NCI-H446 treated with DMSO at 0.1 percent for 48 hours (cell line): ENCODE measurements around the gene RXRB.

Experiments
- DNase-seq: peaks from one replicate; lab custom pipeline; 2025; lab: John Stamatoyannopoulos, UW

RXRB gene

DNA sequence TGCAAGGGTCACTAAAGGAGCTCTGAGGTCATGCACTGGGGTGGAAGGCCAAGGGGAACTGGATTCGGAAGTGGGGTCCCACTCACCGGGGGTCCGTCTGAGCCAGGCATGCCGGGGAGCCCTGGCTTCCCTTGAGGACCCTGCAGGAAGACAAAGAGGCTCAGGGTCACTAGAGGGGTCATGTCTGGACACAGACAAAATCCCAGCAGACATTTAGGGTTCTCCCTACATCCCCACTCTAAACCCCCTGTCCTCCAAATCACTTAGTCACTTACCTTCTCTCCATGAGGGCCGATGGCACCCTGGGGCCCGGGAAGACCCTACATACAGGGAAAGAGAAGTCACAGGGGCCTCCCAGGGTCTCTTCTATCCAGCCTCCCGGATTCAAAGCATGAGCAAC lies 23.6 kb downstream of the RXRB start:
- no peak for DNase-seq

DNA sequence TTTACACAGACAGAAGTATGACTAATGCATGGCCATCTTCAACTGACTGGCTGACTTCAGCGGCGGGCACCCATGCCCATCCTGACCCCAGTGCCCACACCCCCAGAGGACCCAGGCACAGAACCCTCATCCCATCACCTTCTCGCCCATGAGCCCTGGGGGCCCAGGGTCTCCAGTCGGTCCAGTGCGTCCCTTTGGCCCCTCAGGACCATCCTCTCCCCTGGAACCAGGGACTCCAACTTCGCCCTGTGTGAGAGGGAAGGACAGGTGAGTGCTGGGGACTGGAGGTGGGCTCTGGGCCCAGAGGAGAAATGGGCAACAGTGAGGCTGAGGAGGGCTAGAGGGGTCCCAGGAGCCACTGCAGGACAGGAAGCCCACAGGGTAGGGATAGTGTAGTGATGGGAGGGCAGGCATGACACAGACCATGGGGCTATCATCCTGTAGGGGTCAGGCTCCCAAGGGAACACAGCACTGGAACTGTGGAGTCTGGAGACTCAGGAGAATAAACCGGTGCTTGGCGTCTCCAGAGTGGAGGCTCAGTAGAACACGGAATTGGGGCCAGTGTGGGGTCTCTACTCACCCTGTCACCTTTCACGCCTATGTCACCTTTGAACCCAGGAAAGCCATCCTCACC lies 24.9 kb downstream of the RXRB start:
- no peak for DNase-seq

DNA sequence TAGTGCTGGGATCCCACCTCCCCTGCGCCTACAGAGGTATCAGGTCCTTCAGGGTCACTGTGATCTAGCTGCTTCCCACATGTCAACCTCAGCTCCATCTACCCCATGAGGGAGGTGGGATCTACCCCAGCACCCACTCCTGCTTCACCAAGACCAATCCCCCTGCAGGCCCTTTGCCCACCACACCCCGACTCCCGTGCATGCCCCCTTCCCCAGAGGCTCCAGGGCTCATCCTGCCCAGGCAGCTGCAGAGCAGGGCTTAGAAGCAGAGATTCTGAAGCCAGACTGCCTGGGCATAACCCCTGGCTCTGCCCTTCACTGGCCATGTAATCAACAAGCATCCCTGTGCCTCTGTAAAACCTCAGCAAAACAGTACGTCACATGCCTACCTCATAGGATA lies 25.7 kb downstream of the RXRB start:
- no peak for DNase-seq

DNA sequence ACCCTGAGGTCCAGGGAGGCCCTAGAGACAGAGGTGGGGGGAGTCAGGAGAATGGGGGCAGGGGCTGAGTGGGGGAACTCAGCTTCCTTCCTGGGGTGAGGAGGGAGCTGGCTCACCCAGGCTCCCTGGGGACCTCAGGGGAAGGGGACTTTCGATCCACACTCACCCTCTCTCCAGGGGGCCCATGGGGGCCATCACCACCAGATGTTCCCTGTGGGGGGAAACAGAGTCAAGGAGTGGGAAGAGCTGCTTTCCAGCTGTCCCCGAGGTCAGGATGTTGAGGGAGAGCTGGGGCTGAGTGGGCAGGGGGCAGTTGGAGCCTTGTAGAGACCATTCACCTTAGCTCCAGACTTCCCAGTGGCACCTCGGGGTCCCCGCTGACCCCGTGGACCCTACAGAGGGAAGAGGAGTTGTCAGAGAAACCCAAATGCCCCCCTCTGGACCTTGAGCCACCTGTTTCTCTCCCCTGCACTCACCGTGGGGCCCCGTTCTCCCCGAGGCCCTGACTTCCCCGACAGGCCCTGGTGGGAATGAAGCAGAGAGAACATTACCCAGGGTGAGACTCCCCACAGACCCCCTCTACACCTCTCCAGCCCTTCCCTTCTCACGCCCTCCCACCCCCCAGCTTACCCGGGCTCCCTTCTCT lies 26.8 kb downstream of the RXRB start:
- DNase-seq, result no peak

DNA sequence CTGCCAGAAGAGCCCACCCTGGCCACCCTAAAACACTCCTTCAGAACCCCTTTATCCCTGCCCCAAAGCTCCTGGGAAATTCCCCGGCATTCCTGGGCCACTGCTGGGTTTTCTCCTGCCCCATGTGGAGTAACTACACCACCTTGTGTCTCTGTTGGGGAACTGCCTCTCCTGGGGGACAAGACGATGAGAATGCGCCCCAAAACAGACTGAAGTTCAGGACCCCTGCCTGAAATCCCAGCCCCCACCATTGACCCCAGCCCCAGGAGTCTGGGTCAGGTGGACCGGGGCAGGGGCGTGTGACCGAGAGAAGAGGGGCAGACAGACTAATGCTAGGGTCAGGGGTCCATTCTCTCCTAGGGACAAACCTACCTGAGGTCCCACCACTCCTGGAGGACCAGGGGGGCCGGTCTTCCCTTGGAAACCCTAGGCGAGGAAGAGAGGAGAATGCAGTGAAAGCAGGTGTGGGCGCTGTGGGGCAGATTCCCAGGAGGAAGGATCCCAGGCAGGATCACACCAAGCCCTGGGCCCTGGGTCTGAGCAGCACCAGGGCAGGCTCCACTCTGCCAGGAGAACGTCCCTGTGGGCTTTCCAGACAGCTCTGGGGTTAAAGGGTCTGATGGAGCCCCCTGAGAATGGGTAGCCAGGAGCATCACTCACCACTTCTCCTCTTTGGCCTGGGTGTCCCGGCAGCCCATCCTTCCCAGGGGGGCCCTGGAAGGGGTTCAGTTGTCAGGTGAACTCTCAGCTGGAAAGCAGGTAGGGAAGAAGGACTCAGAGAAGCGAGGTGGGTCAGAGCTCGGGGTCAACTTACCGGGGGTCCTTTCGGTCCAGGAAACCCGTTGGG lies 27.6 kb downstream of the RXRB start:
- no peak for DNase-seq

DNA sequence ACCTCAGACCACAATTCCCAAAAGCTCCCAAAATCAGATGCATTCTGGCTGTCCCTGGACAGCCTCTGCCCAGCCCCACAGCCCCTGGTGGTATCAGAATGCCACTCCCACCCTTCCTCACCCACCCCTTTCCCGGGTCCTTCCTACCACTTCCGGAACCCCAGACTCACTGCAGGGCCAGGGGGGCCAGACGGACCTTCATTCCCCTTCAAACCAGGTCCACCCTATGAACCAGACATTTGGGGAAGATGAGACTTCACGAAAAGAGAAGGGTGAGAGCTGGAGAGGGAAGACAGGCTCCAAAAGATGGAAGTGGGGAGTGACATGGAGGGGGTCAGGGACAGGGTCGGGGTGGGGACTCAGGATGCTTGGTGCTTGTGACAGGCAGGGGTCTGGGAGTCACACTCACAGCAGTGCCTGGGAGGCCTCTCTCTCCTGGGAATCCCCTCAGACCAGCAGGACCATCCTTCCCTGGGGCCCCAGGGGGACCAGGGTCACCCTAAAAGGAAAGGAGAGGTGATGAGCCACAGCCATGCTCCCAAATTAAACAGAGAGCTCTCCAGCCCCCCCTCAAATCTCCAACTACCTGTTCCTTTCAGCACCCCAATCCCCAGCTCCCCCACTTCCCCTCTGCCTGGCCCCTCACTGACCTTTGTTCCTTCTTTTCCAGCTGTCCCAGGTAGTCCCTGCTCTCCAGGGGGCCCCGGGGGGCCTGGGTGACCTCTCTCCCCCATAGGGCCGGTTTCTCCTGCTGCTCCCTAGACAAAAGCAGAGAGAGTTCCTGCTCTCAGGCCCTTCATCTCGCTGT lies 28.4 kb downstream of the RXRB start:
- DNase-seq, result no peak

DNA sequence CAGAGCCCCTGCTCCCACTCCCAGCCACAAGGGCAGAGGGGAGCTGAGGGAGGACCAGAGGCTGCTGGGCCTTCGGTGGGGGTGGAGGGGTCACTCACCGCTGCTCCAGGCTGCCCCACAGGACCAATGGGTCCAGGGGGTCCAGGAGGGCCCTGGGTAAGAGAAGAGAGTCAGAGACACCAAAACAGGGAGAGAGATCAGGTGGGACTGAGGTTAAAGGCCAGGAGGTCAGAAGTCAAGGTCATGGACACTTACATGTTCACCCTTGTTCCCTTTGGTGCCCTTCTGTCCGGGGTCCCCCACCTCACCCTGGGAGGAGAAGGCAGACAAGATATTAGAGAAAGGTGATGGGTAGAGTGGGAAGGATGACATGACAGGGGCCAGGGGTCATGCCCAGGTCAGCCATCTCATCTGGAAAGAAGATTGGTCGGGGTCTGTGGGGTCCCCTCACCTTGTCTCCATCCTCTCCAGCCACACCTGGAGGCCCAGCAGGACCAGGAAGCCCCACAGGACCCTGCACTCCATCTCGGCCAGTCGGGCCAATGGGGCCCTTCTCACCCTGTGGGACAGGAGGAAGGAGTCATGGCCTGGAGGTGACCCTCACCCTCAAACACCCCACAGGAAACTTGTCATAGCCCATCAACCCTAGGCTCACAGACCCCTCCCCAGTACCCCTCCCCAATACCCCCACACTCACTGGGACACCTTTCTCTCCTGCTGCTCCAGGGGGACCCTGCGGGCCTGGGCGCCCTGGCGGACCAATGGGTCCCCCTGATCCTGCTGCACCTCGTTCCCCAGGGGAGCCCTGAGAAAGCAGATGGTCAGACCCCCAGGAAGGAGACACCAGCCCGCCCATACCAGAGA lies 29.2 kb downstream of the RXRB start:
- no peak for DNase-seq

DNA sequence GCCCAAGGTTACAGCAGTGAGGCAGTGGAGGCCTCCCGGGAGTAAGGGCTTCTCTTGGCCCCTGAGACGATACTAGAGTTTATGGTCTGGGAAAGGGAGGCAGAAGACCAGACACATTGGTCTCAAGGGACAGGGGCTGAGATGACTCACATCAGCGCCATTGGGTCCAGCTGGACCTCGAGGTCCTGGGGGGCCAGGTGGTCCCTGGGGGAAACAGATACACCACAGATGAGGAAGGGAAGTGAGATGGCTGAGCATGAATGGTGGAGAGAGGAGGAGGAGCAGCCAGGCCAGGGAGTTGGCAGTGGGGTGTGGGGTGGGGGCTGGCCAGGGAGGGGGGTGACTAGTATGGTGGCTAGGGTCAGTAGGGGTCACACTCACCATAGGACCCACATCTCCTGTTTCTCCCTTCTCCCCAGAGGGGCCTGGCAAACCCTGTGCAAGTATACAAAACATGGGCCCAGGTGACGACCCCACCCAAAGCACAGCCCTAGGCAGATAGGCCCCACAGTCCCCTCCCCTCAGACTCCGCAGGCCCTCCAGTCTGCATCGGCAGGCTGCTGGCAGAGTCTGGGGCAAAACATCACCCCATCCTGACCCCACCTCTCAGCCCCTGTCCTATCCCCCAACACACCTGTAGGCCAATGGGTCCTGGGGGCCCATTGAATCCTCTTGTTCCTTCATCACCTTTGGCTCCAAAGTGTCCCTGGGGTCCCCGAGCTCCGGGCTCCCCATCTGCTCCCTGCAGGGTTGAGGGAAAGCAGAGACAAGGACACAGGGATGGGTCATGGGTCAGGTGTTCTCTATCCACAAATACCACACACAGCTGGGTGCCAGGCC lies 30.1 kb downstream of the RXRB start:
- DNase-seq, result no peak

DNA sequence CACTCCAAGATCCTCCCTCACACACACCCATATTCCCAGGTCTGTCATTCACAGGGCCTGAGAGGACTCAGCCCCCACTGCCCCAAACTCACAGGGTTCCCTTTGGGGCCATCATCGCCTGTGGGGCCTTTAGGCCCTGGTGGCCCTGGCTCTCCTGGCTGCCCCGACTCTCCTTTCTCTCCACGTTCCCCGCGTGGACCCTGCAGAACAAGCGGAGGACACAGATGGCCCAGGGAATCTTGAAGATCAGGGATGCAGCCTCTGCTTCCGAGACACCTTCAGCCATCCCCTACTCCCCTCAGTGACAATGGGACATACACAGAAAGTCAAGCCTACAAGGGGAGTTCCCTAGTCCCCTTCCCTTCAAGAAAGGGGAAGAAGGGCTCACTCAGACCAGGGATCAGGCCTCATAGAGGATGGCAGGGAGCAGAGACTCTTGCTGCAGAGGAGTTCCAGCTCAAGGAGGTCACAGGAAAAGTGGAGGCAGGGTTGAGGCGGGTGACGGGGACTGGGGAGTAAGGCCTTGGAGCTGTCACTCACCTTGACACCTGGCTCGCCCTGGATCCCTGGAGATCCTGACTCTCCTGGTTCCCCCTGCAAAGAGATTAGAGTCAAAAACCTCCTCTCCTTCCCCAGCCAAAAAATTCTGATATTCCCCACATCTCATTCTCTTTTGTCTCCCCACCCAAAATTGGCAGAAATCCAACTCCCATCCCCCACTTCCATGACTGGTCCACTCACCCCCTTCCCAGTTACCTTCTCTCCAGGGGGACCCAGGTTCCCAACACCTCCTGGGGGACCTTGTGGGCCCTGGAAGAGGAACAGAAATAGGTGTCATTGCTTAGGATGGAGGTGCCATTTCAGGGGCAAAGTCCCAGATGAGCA lies 30.9 kb downstream of the RXRB start:
- DNase-seq, result no peak

DNA sequence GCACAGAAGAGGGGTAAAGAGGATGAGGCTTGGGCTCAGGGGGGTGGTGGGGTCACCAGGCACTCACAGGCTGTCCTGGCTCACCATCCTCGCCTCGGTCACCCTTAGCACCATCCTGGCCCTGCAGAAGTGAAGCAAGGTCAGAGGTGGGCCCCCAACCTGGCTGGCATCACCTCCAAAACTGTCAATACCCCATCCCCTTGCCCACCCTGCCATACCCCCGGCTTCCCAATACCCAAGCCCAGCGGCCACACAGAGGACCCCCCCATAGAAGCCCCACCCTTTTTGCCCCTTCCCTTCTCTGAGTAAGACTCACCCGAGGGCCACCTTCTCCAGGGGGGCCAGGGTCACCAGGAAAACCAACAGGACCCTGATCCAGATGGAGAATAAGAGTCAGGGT lies 31.8 kb downstream of the RXRB start:
- DNase-seq, result no peak

DNA sequence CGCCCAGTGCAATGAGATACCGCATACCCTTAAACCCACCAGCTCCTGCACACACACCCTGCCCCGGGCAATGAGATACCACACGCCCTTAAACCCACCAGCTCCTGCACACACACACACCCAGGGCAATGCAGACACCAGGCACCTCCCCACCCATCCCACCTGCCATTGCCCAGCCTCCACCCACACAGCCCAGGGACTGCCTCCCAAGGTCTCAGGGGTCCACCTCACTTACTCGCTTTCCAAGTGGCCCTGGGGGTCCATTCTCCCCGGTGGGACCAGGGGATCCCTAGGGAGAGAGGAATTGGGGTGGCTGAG lies 32.2 kb downstream of the RXRB start:
- no peak for DNase-seq

DNA sequence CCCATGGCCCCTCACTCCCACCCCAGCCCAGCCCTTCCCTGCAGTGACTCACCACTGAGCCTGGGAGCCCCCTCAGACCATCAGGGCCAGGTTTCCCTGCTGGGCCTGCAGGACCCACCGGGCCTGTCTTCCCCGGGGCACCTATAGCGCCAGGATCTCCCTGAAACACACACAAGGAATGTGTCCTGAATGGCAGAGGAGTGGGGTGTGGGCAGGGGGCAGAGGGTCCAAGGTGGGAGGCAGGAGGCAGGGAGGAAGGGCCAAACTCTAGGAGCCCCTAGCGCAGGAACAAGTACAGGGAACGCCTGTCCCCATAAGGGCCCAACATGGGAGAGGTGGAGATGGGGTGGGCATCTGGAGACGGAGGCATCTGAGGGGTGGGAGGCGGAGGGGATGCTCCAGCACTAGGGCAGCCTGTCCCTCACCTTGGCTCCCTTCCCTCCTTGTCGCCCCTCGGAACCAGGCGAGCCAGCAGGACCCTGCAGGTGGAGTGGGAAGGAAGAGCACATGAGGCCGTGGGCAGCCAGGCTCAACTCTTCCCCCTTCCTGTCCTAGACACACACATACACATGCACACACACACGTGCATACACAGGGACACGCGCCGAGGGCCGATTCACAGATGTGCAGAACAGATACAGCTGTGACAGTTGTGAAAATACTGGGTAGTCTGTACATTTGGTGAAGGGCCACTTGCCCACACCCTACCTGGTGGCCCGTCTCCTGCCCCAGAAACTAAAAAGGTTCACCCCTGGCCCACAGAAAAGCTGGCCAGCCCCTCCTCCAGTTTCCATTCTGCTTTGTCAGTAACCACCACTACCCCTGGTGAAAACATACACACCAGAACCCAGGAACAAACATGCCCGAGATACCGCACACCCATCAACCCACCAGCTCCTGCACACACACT lies 32.8 kb downstream of the RXRB start:
- DNase-seq, result no peak

DNA sequence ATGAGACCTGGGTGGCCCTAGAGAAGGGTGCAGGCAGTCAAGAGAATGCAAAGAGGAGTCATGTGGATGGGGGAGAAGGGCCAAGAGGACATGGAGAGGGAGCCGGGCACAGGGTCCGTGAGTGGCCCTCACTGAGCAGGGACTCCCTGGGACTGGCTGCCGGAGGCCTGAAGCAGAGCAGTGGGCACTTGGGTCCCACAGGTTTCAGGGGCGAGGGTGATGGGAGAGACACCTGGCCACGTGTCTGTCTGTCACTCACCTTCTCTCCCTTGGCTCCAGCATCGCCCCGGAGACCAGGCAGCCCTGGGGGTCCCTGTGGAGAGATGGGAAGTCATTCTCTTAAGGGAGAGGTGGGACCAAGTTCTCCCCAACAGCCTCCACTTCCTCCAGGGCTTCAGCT lies 33.7 kb downstream of the RXRB start:
- no peak for DNase-seq

DNA sequence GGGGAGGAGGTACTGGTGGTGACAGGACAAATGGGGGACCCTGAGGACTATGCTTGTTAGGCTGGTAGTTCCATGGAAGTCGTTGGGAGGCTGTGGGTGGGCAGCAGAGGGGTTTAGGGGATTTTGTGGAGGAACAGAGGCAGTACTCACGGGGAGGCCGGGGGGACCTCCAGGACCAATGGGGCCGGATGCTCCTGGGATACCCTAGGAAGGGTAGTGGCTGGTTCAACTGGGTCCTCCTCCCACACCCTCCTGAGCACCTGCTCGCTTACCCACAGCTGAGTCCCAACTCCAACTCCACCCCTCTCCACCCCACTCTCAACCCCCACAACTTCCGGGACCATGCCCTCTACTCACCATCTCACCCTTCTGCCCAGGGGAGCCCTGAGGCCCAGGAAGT lies 34.1 kb downstream of the RXRB start:
- DNase-seq, result no peak

DNA sequence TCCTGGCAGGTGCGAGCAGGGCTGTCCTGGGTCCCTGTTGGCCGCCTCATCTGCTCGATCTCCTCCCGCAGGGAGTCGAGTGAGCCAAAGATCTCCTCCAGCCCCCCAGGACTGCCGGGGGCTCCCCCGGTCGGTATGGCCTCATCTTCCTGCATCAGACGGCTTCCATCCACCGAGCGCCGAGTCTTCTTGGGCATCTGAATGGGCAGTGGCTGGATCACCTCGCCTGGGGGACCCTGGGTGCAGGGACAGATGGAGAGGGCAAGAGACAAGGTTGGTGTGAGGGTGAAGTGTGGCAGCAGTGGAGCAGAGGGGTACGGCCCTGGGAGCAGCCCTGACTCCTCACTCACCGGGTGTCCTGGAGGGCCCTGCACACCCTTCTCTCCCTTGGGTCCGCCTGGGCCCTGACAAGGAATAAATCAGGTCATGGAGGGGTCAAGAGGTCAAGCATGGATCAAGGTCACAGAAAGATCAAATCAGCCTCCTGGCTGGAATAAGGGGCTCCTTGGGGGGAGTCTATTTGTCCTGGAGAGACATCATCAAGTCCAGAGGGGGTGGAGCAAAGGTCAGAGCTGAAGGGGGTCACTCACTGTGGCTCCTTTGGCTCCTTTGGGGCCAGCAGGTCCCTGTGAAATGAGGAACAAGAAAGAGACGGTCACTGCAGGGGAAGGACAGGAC lies 34.7 kb downstream of the RXRB start:
- no peak for DNase-seq

DNA sequence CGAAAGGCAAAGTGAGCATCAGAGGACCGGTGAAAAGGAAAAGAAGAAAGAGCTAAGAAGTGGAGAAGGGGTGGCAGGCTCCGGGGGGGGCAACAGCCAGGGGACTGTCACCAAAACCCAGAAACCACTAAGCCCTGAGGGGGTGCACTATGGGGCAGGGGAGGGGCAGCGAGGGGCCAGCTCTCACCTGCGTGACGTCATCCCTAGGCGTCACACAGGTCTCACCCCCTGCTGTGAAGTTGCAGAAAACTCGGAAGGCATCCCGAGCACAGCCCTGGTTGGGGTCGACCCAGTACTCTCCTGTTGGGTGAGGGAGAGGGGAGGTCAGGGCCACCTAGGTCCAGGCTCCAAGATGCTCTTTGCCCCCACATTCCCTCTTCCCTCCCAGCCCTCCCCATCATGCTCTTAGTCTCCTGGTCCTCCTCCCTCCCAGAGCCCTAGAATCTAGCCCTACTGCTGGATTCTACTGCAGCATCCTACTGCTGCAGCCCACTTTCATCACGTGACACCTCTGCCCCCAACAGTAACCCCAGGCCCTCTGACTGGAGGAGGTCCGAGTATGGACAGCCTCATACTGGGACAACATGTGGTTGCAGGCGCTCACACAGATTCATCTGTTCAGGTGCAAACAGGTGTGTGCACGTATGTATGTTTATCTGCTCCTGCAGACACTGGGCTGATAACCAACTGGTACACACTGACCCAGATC lies 35.6 kb downstream of the RXRB start:
- DNase-seq, result no peak

DNA sequence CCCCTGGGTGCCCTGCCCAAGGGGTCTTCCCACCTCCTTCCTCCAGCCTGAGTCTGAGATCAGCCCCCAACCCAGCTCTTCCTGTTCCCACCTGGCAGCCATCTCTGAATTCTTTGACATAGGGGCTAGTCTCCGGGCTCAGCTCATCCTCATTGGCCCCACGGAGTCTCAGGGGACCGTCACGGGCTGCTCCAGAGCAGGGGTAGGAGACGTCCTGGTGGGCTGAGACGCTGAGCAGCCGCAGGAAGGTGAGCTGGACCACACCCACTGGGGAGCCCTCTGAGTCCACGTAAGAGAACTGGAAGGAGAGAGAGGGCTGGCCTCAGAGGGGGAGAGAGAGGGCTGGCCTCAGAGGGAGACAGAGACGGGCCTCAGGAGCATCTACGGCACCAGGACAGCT lies 36.3 kb downstream of the RXRB start:
- no peak for DNase-seq
